HepG2 (cell line): Measurements from ENCODE around the gene TGM2. TPM values are rescaled to one million over a fixed set of nuclear protein-coding genes. Genes with fewer than 3 reads are reported as not detected.

ENCODE experiments used
- BRCA1 ChIP-seq: sonication (generic); formaldehyde crosslinking; IDR thresholded peaks from 2 replicates; pipeline ENCODE4 v1.4.0; 2020; ENCODE audit warnings: missing genetic modification reagents
- CCAR2 ChIP-seq: fragments of 200-400 bp; formaldehyde crosslinking; optimal IDR thresholded peaks from 2 replicates; pipeline ENCODE3; 2018; ENCODE audit warnings: low read depth, mild to moderate bottlenecking, low read length, moderate library complexity
- ERF ChIP-seq: IDR thresholded peaks from 2 replicates; pipeline ENCODE4 v1.6.1; 2018; ENCODE audit warnings: missing biosample characterization, missing genetic modification reagents
- KAT7 ChIP-seq: IDR thresholded peaks from 2 replicates; pipeline ENCODE4 v1.6.1; 2018; ENCODE audit warnings: borderline replicate concordance, missing compliant biosample characterization
- KLF6 ChIP-seq: IDR thresholded peaks from 2 replicates; pipeline ENCODE4 v1.8.0; 2016; ENCODE audit warnings: missing biosample characterization, missing genetic modification reagents
- NAIF1 ChIP-seq: sonication (generic); formaldehyde crosslinking; IDR thresholded peaks from 2 replicates; pipeline ENCODE4 v1.5.0; 2020; ENCODE audit warnings: mild to moderate bottlenecking, missing genetic modification reagents, borderline replicate concordance
- NRL ChIP-seq: sonication (generic); formaldehyde crosslinking; IDR thresholded peaks from 2 replicates; pipeline ENCODE4 v1.5.0; 2020; ENCODE audit warnings: missing genetic modification reagents, mild to moderate bottlenecking, moderate library complexity, borderline replicate concordance
- PHF21A ChIP-seq: sonication (generic); formaldehyde crosslinking; IDR thresholded peaks from 2 replicates; pipeline ENCODE4 v1.5.0; 2020; ENCODE audit warnings: mild to moderate bottlenecking, missing genetic modification reagents
- RFX5 ChIP-seq: IDR thresholded peaks from 2 replicates; pipeline ENCODE4 v1.6.1; 2011; ENCODE audit warnings: low read depth, low read length, improper control_type of control experiment
- RXRB ChIP-seq: IDR thresholded peaks from 2 replicates; pipeline ENCODE4 v1.6.1; 2016; ENCODE audit warnings: borderline replicate concordance, missing genetic modification reagents, missing compliant biosample characterization
- SMARCC2 ChIP-seq: fragments of 450-650 bp; IDR thresholded peaks from 2 replicates; pipeline ENCODE4 v1.6.1; 2017; ENCODE audit warnings: antibody characterized with exemption, mild to moderate bottlenecking
- ZKSCAN5 ChIP-seq: sonication (generic); formaldehyde crosslinking; IDR thresholded peaks from 2 replicates; pipeline ENCODE4 v1.5.1; 2020; ENCODE audit warnings: mild to moderate bottlenecking, missing genetic modification reagents
- polyA plus RNA-seq, 8 experiments: library from polyadenylated mRNA; depleted of rRNA in 3 of 8; stranded (reverse) in 7 of 8; unstranded in 1 of 8; fragments of >200 nt; fragmentation: Illumina TruSeq in 4 of 8; extraction: Trizol in 4 of 8; gene quantifications; 2 replicates each; pipeline versions ENCODE4 v1.2.1 to v1.2.3, GENCODE V29; 2011 to 2016; ENCODE audit warnings: low read depth in 4 of 8, missing spikeins in 1 of 8, mixed read lengths in 1 of 8; ENCODE audit not compliant: insufficient read depth in 1 of 8
- total RNA-seq, 5 experiments: library from RNA; depleted of rRNA; stranded (reverse); fragments of >200 nt; fragmentation: Illumina TruSeq; extraction: Trizol; gene quantifications; 2 replicates each; pipeline ENCODE4 v1.2.3, GENCODE V29; 2016; ENCODE audit warnings: low read depth in 1 of 5
- TF ChIP-seq, protein P1 (sequence below): sonication (generic); formaldehyde crosslinking; IDR thresholded peaks from 2 replicates; pipeline ENCODE4 v1.9.0; 2021; ENCODE audit warnings: mild to moderate bottlenecking, missing genetic modification reagents
- TF ChIP-seq, protein P2 (sequence below): sonication (generic); formaldehyde crosslinking; IDR thresholded peaks from 2 replicates; pipeline ENCODE4 v1.5.0; 2020; ENCODE audit warnings: mild to moderate bottlenecking, missing genetic modification reagents
- TF ChIP-seq, protein P3 (sequence below): sonication (generic); formaldehyde crosslinking; IDR thresholded peaks from 2 replicates; pipeline ENCODE4 v1.5.0; 2020; ENCODE audit warnings: missing genetic modification reagents
- TF ChIP-seq, protein P4 (sequence below): sonication (generic); formaldehyde crosslinking; conservative IDR thresholded peaks from 2 replicates; pipeline ENCODE4 v1.4.0; 2020; ENCODE audit warnings: mild to moderate bottlenecking, missing genetic modification reagents, moderate library complexity

The TGM2 gene
- total and polyA plus RNA-seq, 2 of the 13 experiments (the other 11 are each of a cell fraction or from before 2014, with no cell fraction given): 4.2 to 46.4 TPM

DNA sequence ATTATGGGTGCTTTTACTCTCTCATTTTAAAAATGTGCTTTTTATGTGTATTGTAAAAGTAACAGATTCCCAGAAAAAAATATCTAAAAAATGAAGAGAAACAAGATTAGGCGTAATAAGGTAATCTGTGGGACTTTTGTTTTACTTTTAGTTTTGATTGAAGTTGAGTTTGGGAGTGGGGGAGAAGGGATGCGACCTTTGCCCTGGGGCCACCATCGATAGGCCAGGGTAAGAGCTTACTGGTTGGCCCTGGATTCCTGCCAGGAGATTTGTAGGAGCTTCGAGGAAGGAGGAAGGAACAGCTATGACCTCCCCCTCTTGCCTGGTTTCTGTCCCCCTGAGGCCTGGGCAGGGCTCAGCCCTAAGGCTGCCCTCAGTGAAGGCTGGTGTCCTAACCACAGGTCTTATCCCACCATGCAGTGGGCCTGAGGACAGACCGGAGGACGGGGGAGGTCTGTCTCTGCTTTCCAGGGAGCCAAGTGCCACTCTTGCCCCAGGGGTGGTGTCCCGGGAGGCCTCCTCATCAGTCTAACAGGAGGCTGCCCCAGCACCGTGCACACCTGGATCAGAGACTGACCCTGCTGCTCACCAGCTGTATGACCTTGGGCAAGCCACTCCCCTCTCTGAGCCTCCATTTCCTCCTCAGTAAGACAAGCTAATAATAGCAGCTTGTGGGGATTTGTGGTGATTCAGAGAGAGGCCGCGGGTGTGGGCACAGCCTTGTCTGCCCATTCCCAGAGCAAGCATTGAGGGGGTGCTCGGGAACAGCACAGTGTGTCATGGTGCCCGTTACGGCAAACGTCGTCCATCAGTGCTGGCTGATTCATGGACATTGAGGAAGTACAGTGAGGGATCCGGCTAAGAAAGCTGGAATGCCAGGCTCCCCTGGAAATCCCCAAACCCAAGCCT, 21.2 kb downstream of the TGM2 start (continued):
- TF ChIP-seq, protein P1, sequence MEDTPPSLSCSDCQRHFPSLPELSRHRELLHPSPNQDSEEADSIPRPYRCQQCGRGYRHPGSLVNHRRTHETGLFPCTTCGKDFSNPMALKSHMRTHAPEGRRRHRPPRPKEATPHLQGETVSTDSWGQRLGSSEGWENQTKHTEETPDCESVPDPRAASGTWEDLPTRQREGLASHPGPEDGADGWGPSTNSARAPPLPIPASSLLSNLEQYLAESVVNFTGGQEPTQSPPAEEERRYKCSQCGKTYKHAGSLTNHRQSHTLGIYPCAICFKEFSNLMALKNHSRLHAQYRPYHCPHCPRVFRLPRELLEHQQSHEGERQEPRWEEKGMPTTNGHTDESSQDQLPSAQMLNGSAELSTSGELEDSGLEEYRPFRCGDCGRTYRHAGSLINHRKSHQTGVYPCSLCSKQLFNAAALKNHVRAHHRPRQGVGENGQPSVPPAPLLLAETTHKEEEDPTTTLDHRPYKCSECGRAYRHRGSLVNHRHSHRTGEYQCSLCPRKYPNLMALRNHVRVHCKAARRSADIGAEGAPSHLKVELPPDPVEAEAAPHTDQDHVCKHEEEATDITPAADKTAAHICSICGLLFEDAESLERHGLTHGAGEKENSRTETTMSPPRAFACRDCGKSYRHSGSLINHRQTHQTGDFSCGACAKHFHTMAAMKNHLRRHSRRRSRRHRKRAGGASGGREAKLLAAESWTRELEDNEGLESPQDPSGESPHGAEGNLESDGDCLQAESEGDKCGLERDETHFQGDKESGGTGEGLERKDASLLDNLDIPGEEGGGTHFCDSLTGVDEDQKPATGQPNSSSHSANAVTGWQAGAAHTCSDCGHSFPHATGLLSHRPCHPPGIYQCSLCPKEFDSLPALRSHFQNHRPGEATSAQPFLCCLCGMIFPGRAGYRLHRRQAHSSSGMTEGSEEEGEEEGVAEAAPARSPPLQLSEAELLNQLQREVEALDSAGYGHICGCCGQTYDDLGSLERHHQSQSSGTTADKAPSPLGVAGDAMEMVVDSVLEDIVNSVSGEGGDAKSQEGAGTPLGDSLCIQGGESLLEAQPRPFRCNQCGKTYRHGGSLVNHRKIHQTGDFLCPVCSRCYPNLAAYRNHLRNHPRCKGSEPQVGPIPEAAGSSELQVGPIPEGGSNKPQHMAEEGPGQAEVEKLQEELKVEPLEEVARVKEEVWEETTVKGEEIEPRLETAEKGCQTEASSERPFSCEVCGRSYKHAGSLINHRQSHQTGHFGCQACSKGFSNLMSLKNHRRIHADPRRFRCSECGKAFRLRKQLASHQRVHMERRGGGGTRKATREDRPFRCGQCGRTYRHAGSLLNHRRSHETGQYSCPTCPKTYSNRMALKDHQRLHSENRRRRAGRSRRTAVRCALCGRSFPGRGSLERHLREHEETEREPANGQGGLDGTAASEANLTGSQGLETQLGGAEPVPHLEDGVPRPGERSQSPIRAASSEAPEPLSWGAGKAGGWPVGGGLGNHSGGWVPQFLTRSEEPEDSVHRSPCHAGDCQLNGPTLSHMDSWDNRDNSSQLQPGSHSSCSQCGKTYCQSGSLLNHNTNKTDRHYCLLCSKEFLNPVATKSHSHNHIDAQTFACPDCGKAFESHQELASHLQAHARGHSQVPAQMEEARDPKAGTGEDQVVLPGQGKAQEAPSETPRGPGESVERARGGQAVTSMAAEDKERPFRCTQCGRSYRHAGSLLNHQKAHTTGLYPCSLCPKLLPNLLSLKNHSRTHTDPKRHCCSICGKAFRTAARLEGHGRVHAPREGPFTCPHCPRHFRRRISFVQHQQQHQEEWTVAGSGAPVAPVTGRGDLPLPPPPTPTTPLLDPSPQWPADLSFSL: no peak
- TF ChIP-seq RFX5 (no peak), KLF6 (CRISPR knock-in tag) (no peak), ZKSCAN5 (no peak), KAT7 (CRISPR knock-in tag) (no peak; the same call in 1 of the 2 replicates), RXRB (CRISPR knock-in tag) (peak; percentile 72), BRCA1 (CRISPR knock-in tag) (peak; percentile 14; the same call in 1 of the 2 replicates), ERF (CRISPR knock-in tag) (peak; percentile 57), NRL (CRISPR knock-in tag) (peak; percentile 81; the same call in 1 of the 2 replicates), NAIF1 (CRISPR knock-in tag) (no peak; the same call in 1 of the 2 replicates), SMARCC2 (no peak), PHF21A (peak; percentile 82; the same call in 1 of the 2 replicates), CCAR2 (no peak)
- TF ChIP-seq, protein P2, sequence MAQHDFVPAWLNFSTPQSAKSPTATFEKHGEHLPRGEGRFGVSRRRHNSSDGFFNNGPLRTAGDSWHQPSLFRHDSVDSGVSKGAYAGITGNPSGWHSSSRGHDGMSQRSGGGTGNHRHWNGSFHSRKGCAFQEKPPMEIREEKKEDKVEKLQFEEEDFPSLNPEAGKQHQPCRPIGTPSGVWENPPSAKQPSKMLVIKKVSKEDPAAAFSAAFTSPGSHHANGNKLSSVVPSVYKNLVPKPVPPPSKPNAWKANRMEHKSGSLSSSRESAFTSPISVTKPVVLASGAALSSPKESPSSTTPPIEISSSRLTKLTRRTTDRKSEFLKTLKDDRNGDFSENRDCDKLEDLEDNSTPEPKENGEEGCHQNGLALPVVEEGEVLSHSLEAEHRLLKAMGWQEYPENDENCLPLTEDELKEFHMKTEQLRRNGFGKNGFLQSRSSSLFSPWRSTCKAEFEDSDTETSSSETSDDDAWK (CRISPR knock-in tag): no peak
- TF ChIP-seq, protein P3, sequence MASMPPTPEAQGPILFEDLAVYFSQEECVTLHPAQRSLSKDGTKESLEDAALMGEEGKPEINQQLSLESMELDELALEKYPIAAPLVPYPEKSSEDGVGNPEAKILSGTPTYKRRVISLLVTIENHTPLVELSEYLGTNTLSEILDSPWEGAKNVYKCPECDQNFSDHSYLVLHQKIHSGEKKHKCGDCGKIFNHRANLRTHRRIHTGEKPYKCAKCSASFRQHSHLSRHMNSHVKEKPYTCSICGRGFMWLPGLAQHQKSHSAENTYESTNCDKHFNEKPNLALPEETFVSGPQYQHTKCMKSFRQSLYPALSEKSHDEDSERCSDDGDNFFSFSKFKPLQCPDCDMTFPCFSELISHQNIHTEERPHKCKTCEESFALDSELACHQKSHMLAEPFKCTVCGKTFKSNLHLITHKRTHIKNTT: no peak
- TF ChIP-seq, protein P4, sequence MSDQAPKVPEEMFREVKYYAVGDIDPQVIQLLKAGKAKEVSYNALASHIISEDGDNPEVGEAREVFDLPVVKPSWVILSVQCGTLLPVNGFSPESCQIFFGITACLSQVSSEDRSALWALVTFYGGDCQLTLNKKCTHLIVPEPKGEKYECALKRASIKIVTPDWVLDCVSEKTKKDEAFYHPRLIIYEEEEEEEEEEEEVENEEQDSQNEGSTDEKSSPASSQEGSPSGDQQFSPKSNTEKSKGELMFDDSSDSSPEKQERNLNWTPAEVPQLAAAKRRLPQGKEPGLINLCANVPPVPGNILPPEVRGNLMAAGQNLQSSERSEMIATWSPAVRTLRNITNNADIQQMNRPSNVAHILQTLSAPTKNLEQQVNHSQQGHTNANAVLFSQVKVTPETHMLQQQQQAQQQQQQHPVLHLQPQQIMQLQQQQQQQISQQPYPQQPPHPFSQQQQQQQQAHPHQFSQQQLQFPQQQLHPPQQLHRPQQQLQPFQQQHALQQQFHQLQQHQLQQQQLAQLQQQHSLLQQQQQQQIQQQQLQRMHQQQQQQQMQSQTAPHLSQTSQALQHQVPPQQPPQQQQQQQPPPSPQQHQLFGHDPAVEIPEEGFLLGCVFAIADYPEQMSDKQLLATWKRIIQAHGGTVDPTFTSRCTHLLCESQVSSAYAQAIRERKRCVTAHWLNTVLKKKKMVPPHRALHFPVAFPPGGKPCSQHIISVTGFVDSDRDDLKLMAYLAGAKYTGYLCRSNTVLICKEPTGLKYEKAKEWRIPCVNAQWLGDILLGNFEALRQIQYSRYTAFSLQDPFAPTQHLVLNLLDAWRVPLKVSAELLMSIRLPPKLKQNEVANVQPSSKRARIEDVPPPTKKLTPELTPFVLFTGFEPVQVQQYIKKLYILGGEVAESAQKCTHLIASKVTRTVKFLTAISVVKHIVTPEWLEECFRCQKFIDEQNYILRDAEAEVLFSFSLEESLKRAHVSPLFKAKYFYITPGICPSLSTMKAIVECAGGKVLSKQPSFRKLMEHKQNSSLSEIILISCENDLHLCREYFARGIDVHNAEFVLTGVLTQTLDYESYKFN (CRISPR knock-in tag): peak; percentile 93
